DMS53 treated with DMSO at 0.1 percent for 48 hours (cell line): Measurements from ENCODE around the gene ACR.

Source experiments
- DNase-seq: peaks from one replicate; lab custom pipeline; 2025; ENCODE audit not compliant: unreplicated experiment; lab: John Stamatoyannopoulos, UW

The ACR gene

DNA sequence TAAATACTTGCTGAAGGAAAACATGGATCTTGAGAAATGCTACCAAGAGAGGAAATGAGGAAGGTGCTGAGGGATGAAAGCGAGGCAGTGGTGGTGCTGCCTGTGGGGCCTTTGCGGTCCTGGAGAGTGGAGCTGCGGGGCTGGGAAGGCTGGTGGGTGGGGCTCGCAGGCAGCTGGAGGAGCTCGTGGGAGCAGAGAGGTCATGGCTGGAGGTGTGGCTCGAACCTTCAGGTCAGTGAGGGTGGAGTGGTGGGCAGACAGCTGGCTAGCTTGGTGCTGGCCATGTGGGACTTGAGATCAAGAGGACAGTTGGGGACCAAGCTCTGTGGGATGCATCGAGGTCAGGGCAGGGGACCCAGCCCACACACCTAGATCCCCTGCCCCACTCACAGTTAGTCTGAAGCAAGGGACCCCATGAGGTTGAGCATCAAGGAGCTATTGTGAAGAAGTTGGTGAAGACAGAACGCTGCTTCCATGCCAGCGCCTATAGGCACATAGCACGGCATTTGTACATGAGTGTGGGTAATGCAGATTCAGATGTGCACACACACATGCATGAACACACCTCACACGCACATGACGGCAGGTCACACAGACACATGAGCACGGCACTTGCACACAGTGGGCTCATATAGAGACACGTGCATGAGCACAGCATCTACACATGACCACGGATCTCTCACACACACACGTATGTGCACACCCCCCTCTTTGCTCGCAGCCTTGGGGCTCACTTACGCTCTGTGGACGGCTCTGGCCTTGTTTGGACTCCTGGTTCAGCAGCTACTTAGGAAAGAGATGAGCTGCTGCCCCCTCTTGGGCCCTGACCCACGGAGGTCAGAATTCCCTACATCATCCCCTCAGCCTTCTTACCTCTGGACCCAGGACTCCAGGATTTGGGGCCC, 34.9 kb upstream of the ACR start:
- no peak for DNase-seq

DNA sequence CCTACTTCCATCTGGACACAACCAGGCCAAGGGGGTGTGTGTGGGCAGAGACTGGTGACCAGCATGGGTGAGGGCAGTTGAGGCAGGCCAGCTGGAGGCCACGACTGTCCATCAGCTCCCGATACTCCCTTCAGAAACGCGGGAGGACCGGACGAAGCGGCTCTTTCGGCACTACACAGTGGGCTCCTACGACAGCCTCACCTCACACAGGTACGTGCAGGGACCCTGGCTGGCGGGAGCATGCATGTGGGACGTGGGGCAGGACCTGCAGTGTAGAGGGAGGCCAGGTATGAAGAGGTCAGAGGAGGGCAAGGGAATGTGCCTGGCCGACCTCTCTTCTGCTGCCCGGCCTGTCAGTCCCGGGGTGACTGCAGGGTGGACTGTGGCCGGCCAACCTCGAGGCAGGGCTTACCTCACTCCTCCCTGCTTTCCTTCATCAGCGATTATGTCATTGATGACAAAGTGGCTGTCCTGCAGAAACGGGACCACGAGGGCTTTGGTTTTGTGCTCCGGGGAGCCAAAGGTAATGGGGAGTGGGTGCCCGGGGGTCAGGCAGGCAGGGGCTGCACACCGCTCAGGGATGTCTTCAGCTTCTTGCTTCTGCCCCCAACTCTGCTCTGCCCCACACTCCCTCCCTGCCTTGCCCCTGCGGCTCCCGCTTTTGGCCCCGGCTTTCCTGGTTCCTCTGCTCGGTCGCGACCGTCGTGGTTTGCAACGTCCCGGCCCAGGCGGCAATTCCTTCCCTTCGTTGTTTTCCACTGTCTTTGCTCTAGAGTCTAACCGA, 34.1 kb upstream of the ACR start:
- no peak for DNase-seq

DNA sequence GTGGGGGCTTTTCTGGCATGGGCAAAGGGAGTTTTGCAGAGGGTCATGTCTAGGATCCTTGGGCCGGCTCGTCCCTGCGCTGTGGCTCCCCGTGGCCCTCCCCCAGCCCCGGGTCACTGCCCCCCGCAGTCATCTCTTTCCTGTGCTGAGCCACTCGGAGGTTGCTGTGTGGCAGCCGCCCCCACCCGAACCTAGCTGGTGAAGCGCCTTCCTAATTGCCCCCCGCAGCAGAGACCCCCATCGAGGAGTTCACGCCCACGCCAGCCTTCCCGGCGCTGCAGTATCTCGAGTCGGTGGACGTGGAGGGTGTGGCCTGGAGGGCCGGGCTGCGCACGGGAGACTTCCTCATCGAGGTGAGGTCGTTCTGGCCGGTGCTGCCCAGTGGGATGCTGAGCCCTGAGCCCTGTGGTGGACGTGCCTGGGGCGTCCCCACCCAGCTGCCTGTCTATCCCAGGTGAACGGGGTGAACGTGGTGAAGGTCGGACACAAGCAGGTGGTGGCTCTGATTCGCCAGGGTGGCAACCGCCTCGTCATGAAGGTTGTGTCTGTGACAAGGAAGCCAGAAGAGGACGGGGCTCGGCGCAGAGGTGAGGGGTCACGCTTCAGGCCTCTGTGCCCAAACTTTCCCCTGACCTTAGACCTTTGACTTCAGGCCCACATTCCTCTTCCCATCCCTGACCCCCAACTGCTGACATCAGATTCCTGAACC, 33.3 kb upstream of the ACR start:
- DNase-seq, result no peak

DNA sequence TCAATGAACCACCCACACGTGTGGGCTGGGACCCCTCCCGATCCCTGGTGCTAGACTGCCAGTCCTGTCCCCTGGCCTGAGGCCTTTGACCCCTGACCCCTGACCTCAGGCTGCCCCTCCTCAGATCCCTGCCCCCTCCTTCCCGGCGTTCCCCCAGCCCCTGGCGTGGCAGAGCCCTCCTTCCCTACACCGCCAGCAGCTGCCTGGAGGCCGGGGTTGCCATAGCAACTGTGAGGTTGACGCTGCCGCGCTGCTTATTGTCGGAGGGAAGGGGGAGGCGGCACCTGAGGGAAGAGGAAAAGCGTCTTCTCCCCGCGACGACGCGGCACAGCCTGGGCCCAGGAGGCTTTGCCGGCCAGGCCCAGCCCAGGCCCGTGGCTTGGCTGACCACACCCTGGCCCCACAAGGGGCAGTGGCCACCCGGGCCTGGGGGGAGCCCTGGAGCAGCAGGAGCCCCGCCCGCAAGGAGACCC, 32.7 kb upstream of the ACR start:
- DNase-seq, result peak; percentile 79

- DNase-seq, result peak; percentile 1
Observed at GRCh38 chr22:50705851-50706351, 32.1 kb upstream of the ACR start.

- no peak for DNase-seq
Observed at GRCh38 chr22:50706481-50707125, 31.4 kb upstream of the ACR start.

- no peak for DNase-seq
Observed at GRCh38 chr22:50708474-50708873, 29.5 kb upstream of the ACR start.

DNA sequence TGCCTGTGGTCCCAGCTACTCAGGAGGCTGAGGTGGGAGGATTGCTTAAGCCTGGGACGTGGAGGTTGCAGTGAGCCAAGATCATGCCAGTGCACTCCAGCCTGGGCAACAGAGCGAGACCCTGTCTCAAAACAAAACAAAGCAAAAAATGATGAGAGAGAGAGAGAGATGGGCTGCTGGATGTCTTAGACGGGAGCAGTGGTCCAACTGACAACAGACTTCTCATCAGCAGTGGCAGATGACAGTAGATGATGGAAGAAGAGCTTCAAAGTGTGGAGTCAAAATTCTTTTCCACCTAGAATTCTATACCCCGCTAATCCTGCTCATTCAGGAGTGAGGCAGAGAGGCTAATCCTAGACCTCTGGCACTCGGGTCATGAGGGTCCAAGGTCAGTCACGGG, 29.0 kb upstream of the ACR start:
- no peak for DNase-seq

DNA sequence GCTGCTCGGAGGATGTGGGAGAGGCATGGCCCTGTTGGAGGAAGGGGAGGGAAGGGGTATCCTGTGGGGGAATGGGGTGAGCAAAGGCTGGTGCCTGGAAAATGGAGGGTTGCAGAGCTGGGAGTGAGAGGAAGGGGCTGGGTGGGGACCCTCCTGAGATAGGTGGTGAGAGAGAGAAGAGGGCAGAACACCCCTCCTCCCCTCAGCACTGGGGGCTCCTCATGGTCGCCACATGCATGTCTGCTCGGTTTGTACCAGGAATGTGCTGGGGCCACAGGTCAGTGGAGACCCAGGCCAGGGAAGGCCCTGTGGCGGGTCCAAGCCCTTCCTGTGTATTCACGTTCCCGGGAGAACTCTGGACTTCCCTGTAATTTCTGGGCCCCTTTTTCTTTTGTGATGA, 27.8 kb upstream of the ACR start:
- DNase-seq, result no peak

DNA sequence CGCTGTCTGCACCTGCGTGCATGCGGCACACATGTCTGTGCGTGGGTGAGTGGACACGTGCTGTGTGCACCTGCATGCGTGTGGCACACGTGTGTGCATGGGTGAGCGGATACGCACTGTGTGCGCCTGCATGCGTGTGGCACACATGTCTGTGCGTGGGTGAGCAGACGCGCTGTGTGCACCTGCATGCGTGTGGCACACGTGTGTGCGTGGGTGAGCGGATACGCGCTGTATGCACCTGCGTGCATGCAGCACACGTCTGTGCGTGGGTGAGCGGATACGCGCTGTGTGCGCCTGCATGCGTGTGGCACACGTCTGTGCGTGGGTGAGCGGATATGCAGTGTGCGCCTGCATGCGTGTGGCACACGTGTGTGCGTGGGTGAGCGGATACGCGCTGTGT, 27.1 kb upstream of the ACR start:
- DNase-seq, result no peak

- no peak for DNase-seq
Observed at GRCh38 chr22:50711446-50712340, 26.3 kb upstream of the ACR start.

GRCh38 chr22:50712341-50713007, 25.5 kb upstream of the ACR start:
- DNase-seq, result no peak

DNA sequence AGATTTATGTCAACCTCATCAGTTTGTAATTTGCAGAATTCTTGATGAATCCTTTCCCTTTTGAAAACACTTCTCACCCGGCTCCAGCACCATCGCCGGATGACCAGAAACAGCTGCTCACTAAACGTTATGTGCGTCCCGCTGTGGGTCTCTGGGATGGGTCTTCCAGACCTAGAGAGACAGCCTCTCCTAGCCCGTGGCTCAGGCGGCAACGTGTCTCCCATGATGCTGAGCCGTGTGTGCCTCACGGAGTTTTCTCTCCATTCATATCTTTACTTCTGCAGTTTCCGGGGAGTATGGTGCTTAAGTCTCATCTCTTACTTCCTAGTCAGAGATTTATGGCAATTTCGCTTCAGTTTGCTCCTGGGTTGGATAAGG, 25.0 kb upstream of the ACR start:
- DNase-seq, result no peak

DNA sequence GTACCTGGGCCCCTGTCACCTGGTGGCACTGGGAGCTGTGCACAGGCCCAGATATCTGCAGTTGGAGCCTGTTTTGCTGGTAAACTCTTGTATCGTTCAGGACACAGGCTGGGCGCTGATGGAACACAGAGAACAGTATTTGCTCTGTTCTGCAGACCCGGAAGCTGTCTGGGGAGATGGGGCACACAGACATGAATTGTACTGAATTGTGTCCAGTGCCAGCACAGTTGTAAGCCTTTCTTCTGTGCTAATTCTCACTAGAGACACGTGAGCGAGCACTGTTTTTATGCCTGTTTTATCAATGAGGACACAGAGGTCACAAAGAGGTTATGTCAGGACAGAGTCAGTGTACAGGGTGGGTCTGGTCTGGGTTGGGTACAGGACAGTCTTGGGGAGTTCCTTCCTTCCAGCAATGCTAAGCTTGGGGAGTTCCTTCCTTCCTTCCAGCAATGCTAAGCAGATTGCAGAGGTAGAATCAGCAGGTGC, 24.4 kb upstream of the ACR start:
- DNase-seq, result no peak

- DNase-seq, result no peak
Observed at GRCh38 chr22:50714150-50714549, 23.9 kb upstream of the ACR start.

- DNase-seq, result no peak
Observed at GRCh38 chr22:50714631-50715179, 23.3 kb upstream of the ACR start.

- no peak for DNase-seq
Observed at GRCh38 chr22:50715250-50715649, 22.8 kb upstream of the ACR start.

DNA sequence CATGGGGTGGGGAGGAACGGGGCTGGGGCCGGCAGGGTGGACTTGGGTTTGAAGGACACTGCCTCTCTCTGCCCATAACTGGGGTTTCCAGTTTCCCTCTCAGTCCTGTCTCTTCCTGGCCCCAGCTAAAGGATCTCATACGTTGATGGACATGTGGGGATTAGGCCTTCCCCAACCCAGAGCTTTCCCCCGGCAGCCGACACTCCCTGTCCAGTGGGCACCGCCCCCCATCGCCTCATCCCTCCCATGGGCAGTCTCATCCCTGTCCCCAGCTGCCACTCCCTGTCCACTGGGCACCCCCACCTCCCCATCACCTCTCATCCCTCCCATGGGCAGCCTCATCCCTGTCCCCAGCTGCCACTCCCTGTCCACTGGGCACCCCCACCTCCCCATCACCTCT, 22.2 kb upstream of the ACR start:
- DNase-seq, result no peak
